AG10803 (cell line): ENCODE results near the gene RABGAP1L.
A peak's percentile ranks its signal among the peaks of the same experiment; 100 is the strongest.

Experiments used
- DNase-seq: peaks from one replicate; pipeline ENCODE4 v3.0.0; 2010; ENCODE audit warnings: low read depth
- H3K4me3 ChIP-seq: 2 replicates; pipeline ENCODE4 v1.5.1; 2011; ENCODE audit warnings: mild to moderate bottlenecking, low read length, control low read depth
- TF ChIP-seq, protein P1 (sequence below): conservative IDR thresholded peaks from 2 replicates; pipeline ENCODE4 v1.5.1; 2011; ENCODE audit warnings: mild to moderate bottlenecking, low read length, control low read depth, inconsistent platforms

Gene RABGAP1L

DNA sequence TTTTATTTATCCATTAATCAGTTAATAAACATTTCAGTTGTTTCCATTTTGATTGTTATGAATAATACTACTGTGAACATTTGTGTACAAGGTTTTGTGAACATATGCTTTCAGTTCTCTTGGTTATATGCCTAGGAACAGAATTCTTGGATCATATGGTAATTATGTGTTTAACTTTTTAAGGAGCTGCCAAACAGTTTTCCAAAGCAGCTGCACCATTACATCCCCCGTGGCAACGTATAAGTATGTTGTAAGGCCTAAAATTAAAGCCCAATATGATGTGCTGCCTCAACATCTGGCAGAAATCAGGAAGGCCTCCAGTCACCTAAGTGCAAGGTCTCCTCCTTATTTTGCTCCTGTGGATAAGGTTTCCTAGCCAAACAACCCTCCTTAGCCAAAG, 604.9 kb downstream of the RABGAP1L start:
- H3K4me3 ChIP-seq, result no peak overlapping the region
- TF ChIP-seq, protein P1, sequence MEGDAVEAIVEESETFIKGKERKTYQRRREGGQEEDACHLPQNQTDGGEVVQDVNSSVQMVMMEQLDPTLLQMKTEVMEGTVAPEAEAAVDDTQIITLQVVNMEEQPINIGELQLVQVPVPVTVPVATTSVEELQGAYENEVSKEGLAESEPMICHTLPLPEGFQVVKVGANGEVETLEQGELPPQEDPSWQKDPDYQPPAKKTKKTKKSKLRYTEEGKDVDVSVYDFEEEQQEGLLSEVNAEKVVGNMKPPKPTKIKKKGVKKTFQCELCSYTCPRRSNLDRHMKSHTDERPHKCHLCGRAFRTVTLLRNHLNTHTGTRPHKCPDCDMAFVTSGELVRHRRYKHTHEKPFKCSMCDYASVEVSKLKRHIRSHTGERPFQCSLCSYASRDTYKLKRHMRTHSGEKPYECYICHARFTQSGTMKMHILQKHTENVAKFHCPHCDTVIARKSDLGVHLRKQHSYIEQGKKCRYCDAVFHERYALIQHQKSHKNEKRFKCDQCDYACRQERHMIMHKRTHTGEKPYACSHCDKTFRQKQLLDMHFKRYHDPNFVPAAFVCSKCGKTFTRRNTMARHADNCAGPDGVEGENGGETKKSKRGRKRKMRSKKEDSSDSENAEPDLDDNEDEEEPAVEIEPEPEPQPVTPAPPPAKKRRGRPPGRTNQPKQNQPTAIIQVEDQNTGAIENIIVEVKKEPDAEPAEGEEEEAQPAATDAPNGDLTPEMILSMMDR, result no peak
- DNase-seq, result peak; percentile 16

GRCh38 chr1:174766727-174767126, 607.4 kb downstream of the RABGAP1L start:
- DNase-seq, result no peak
- no peak overlapping the region for H3K4me3 ChIP-seq
- TF ChIP-seq, protein P1, result no peak

DNA sequence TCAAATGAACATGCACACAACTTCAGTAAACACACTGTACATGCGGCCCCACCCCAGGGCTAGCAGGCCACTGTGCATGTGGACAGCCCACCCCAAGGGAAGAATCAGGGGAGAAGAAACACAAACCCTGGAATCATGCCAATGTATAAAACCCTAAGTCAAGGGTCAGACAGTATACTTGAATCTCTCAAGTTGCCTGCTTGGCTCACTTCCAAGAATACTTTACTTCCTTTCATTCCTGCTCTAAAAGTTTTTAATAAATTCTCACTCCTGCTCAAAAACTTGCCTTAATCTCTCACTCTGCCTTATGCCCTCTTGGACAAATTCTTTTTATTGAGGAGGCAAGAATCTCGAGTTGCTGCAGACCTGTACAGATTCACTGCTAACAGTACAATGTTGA, 609.2 kb downstream of the RABGAP1L start:
- no peak overlapping the region for H3K4me3 ChIP-seq
- TF ChIP-seq, protein P1, result no peak
- no peak for DNase-seq

DNA sequence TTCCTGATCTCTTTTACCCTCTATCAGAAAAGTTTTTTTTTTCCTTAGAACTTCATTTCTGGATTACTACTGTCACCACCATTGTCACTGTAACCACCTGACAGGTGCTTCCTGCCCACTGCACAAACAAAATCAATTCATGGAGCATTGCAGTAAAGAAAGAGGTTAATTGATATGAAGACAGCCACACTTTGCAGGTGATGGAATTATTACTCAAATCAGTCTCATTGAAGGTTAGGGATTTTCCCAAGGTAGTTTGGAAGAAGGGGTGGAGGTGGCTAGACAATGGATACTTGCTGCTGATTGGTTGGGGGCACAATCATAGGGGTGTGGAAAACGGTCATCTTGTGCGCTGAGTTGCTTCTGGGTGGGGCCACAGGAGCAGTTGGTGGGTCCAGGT, 609.6 kb downstream of the RABGAP1L start:
- no peak overlapping the region for H3K4me3 ChIP-seq
- TF ChIP-seq, protein P1, result no peak
- no peak for DNase-seq

DNA sequence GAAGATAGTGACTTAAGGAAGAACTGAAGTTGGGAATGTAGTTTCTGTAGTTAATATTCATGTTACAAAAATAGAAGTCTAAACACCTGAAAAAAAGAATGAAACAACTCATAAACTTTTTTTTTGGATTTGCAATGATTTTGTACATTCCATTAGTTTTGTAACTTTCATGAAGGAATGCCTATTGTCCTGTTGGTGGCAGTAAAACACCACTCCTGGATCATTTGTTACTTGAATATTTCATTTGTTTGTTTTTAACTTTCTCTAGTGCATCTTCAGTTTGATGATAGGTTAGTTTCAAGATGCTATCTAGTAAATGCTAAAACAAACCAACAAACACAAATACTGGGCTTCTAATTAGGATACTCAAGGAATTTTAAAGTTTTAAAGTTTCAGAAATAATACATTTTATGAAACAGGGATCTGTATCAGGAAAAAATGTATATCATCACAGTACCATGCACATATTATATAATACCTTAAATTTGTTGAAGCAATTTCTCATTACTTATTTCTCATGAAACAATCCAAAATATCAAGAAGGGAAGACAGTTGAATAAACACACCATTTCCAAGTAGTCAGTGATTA, 610.7 kb downstream of the RABGAP1L start:
- TF ChIP-seq, protein P1, result peak; percentile 89
- H3K4me3 ChIP-seq, result no peak overlapping the region
- peak; percentile 71 for DNase-seq

DNA sequence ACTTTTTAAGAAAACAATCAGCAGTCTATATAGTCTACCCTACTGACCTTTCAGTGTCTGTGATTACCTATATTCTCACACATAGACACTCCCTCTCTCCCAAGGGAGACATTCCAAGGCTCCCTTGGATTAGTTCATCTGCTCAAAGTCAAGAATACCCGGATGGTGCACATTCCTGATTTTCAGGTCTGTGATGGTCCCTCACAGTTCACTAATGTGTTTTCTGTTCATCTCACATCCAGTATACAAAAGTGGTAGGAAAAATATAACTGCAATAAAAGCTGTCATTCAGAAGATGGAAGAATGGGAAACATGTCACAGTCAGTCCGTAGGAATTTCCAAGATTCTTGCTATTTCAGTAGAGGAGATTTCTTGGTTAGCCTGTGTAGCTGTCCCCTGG, 616.3 kb downstream of the RABGAP1L start:
- DNase-seq, result peak; percentile 33
- TF ChIP-seq, protein P1, result no peak
- H3K4me3 ChIP-seq, result no peak overlapping the region

DNA sequence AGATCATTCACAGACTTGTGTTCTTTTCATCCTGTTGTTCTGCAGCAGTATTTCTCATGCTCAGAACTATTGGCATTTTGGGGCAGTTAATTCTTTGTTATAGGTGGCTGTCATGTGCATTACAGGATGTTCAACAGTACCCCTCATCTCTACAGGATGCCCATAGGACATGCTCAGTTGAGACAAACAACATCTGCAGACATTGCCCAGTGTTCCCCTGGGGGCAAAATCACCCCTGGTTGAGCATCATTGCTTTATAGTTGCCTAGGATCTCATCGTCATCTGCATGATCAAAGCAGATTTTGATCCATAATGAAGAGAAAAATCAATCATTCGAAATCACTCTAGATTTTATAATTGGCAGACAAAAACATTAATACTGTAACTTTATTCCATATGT, 617.9 kb downstream of the RABGAP1L start:
- H3K4me3 ChIP-seq, result no peak overlapping the region
- TF ChIP-seq, protein P1, result no peak
- DNase-seq, result no peak
